GM23338 (cell line): ENCODE measurements around the gene EPHB2. TPM values are rescaled to one million over a fixed set of nuclear protein-coding genes. Genes with fewer than 3 reads are reported as not detected.

Source experiments
- ATAC-seq: fragments of 200-7000 bp; cut with Tn5 transposase; 3 replicates; pipeline ENCODE4 v1.9.1; 2020
- DNase-seq: peaks from one replicate; pipeline ENCODE4 v3.0.0-alpha.2; 2015; ENCODE audit warnings: low spot score
- H2AFZ ChIP-seq: fragments of 200-600 bp; sonication (generic); 2 replicates; pipeline ENCODE4 v1.8.0; 2016; ENCODE audit warnings: antibody characterized with exemption, mild to moderate bottlenecking, moderate library complexity
- H3F3A ChIP-seq: fragments of 200-600 bp; sonication (generic); replicated peaks from 2 replicates; pipeline ENCODE4 v1.8.0; 2017; ENCODE audit warnings: antibody characterized with exemption, mixed run types, low read depth
- H3K27ac ChIP-seq: fragments of 200-600 bp; sonication (generic); 2 replicates; pipeline ENCODE4 v1.6.1; 2016; ENCODE audit warnings: low read depth
- H3K27me3 ChIP-seq: fragments of 200-600 bp; sonication (generic); 2 replicates; pipeline ENCODE4 v1.8.0; 2016; ENCODE audit warnings: mild to moderate bottlenecking, mixed run types, moderate library complexity; ENCODE audit not compliant: insufficient read depth
- H3K36me3 ChIP-seq: fragments of 200-600 bp; sonication (generic); 2 replicates; pipeline ENCODE4 v1.8.0; 2016; ENCODE audit warnings: mild to moderate bottlenecking; ENCODE audit not compliant: insufficient read depth
- H3K4me1 ChIP-seq: fragments of 200-600 bp; sonication (generic); 2 replicates; pipeline ENCODE4 v1.8.0; 2016; ENCODE audit warnings: mild to moderate bottlenecking, moderate library complexity; ENCODE audit not compliant: insufficient read depth
- H3K4me2 ChIP-seq: fragments of 200-600 bp; sonication (generic); 2 replicates; pipeline ENCODE4 v1.7.1; 2017; ENCODE audit warnings: mixed run types
- H3K4me3 ChIP-seq: fragments of 200-600 bp; sonication (generic); 2 replicates; pipeline ENCODE4 v1.6.1; 2016; ENCODE audit warnings: mixed run types
- H3K79me2 ChIP-seq: fragments of 200-600 bp; sonication (generic); replicated peaks from 2 replicates; pipeline ENCODE4 v1.8.0; 2017; ENCODE audit warnings: mild to moderate bottlenecking; ENCODE audit not compliant: insufficient read depth
- H3K9me2 ChIP-seq: fragments of 200-600 bp; sonication (generic); 2 replicates; pipeline ENCODE4 v1.8.0; 2017; ENCODE audit not compliant: insufficient read depth
- H4K20me1 ChIP-seq: fragments of 200-600 bp; sonication (generic); replicated peaks from 2 replicates; pipeline ENCODE4 v1.8.0; 2017; ENCODE audit warnings: mild to moderate bottlenecking; ENCODE audit not compliant: insufficient read depth
- H3K27ac Mint-ChIP-seq: 2 replicates; pipeline ENCODE4 v1.8.0; 2020; ENCODE audit warnings: inconsistent platforms, mild to moderate bottlenecking, moderate library complexity, mixed read lengths
- H3K27me3 Mint-ChIP-seq: 3 replicates; pipeline ENCODE4 v1.8.0; 2022; ENCODE audit warnings: low read depth, mild to moderate bottlenecking, moderate library complexity, mixed read lengths, inconsistent platforms; ENCODE audit not compliant: insufficient read depth, poor library complexity
- H3K36me3 Mint-ChIP-seq: 3 replicates; pipeline ENCODE4 v1.8.0; 2021; ENCODE audit warnings: low read depth, mild to moderate bottlenecking, inconsistent platforms, moderate library complexity, mixed read lengths
- H3K4me1 Mint-ChIP-seq: 3 replicates; pipeline ENCODE4 v1.8.0; 2020; ENCODE audit warnings: mild to moderate bottlenecking, inconsistent platforms, mixed read lengths
- H3K4me3 Mint-ChIP-seq: 3 replicates; pipeline ENCODE4 v1.8.0; 2021; ENCODE audit warnings: moderate library complexity, mild to moderate bottlenecking, inconsistent platforms, mixed read lengths
- H3K9me3 Mint-ChIP-seq: 3 replicates; pipeline ENCODE4 v1.8.0; 2020; ENCODE audit warnings: moderate library complexity, mild to moderate bottlenecking, inconsistent platforms, mixed read lengths
- CREB1 ChIP-seq: fragments of 250-450 bp; sonication (Bioruptor Pico); IDR thresholded peaks from 2 replicates; pipeline ENCODE4 v1.5.0; 2020; ENCODE audit warnings: low read depth, mild to moderate bottlenecking, moderate library complexity
- CTCF ChIP-seq, 2 experiments: fragments of 200-600 bp in 1 of 2; sonication (generic) in 1 of 2; conservative IDR thresholded peaks; 2 replicates each; pipeline versions ENCODE4 v1.5.1 to v1.6.1; 2016 to 2017; ENCODE audit warnings: antibody characterized with exemption in 2 of 2, low read depth in 2 of 2, mild to moderate bottlenecking in 2 of 2, moderate library complexity in 1 of 2
- EZH2 ChIP-seq: fragments of 200-600 bp; sonication (generic); IDR thresholded peaks from one replicate; pipeline ENCODE4 v1.8.0; 2017; ENCODE audit warnings: antibody characterized with exemption, mild to moderate bottlenecking, low read depth; ENCODE audit not compliant: unreplicated experiment
- EZH2phosphoT487 ChIP-seq: fragments of 200-600 bp; sonication (generic); IDR thresholded peaks from one replicate; pipeline ENCODE4 v1.8.1; 2018; ENCODE audit warnings: antibody characterized with exemption; ENCODE audit not compliant: unreplicated experiment
- JUNB ChIP-seq: IDR thresholded peaks from one replicate; pipeline ENCODE4 v1.6.1; 2016; ENCODE audit warnings: antibody characterized with exemption; ENCODE audit not compliant: unreplicated experiment
- NANOG ChIP-seq: IDR thresholded peaks from 2 replicates; pipeline ENCODE4 v1.6.1; 2016; ENCODE audit warnings: antibody characterized with exemption, borderline replicate concordance
- STAT1 ChIP-seq: IDR thresholded peaks from one replicate; pipeline ENCODE4 v1.6.1; 2016; ENCODE audit warnings: antibody characterized with exemption; ENCODE audit not compliant: unreplicated experiment
- ZNF114 ChIP-seq: fragments of 250-450 bp; sonication (Bioruptor Pico); IDR thresholded peaks from 2 replicates; pipeline ENCODE4 v1.5.0; 2020; ENCODE audit warnings: mild to moderate bottlenecking, moderate library complexity
- ZNF331 ChIP-seq: fragments of 250-450 bp; sonication (Bioruptor Pico); IDR thresholded peaks from 2 replicates; pipeline ENCODE4 v1.5.0; 2020; ENCODE audit warnings: low read depth, mild to moderate bottlenecking, moderate library complexity
- ZNF462 ChIP-seq: fragments of 250-450 bp; sonication (Bioruptor Pico); IDR thresholded peaks from 2 replicates; pipeline ENCODE4 v1.5.0; 2020; ENCODE audit warnings: mild to moderate bottlenecking, moderate library complexity
- polyA plus RNA-seq: library from polyadenylated mRNA; unstranded; fragments of >200 nt; fragmentation: Nextera tagmentation; extraction: Ambion mirVana; gene quantifications from 2 replicates; pipeline ENCODE4 v1.2.1, GENCODE V29; 2016
- total RNA-seq: library from RNA; depleted of rRNA; stranded (reverse); fragments of >200 nt; shearing (Covaris generic); gene quantifications from 2 replicates; pipeline ENCODE4 v1.2.3, GENCODE V29; 2014

The EPHB2 gene
- total and polyA plus RNA-seq, 2 experiments from 2014 or later, result 4.1 to 20.1 TPM

DNA sequence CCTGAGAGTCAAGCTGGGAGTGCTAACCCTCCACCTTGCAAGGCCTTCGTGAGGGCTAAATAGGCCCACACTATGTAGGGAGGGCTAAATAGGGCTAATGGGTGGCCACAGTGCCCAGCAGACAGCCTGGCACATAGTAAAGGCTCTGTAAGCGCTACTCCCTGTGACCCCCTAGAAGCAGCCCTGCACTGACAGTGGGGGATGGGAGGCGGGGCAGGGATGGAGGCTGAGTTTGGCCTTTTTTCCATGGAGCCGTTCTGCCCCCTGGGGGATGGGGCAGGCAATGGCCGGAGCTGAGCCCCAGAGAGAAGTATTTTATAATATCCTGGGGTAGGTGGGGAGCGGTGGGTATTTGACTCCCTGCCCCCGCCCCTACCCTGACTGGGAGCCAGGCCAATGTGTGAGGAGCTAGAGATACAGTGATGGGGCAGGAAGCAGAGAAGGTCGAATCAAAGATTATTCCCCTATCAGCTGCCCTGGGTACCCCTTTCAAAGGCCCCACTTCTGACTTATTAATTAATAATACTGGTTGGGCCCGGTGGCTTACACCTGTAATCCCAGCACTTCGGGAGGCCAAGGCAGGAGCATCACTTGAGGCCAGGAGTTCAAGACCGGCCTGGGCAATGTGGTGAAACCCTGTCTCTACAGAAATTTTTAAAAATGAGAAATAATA is 219.7 kb downstream of the EPHB2 start:
- Histone ChIP-seq H3K4me2 (no peak overlapping the region), H3K36me3 (no peaks in the 10 kb centered on the region), H4K20me1 (0 out of 2 replicates have a peak, but pooled peaks cover 2% of the 10 kb centered on the region), H3K79me2 (no peaks in the 10 kb centered on the region), H3K4me3 (no peak overlapping the region), H2AFZ (no peak overlapping the region), H3K9me2 (no peaks in the 10 kb centered on the region), H3K27ac (no peak overlapping the region), H3F3A (no peaks in the 10 kb centered on the region), H3K4me1 (no peaks in the 10 kb centered on the region), H3K27me3 (no peaks in the 10 kb centered on the region)
- peaks cover 2% of the 10 kb centered on the region; the same call in 1 of the 3 replicates for H3K4me1 Mint-ChIP-seq
- TF ChIP-seq EZH2phosphoT487 (no peak), CTCF (conservative IDR thresholded peaks at IDR 0.05; ENCODE audit: low read depth in 2 of 2) (peak; percentile 87 to 91)
- no peak overlapping the region for H3K27ac Mint-ChIP-seq
- peak; percentile 92 for DNase-seq
- H3K9me3 Mint-ChIP-seq, result peaks cover 4% of the 10 kb centered on the region; the same call in 2 of the 3 replicates
- no peaks in the 10 kb centered on the region for H3K36me3 Mint-ChIP-seq
- H3K27me3 Mint-ChIP-seq, result peaks cover 7% of the 10 kb centered on the region
- ATAC-seq, result peak; percentile 98
- no peak overlapping the region for H3K4me3 Mint-ChIP-seq

DNA sequence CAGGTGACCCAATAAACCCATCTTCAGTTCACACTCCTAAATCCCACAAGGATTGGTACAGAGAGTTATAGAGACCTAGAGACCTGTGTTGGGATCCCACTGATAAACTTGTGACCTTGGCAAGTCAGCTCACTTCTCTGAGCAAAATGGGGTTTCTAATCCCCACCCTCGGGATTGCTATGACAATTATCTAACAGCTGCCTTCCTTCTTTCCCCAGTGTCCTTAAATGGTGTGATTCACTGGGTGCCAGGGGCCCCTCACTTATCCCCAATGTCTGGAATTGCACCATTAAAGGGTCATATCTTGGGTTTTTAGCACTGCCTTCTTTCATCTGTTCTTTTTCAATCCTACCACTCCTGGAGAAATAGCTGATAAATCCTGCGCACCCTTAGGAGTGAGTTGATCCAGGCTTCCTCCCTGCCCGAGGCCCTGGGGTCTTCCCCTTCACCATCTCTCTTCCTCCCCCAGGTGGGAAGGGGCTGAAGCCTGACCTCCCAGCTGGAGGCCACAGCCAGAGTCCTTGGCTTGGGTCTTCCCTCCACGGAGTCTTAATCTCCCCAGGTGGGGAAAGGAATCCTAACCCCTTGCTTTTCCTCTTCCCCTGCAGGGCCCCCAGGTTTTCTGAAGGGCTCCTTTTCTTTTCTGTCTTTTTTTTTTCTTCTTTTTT is 222.3 kb downstream of the EPHB2 start:
- no peak overlapping the region for H3K4me3 Mint-ChIP-seq
- no peaks in the 10 kb centered on the region for H3K36me3 Mint-ChIP-seq
- Histone ChIP-seq H4K20me1 (0 out of 2 replicates have a peak, but pooled peaks cover 2% of the 10 kb centered on the region), H3K9me2 (no peaks in the 10 kb centered on the region), H3K4me1 (no peaks in the 10 kb centered on the region), H2AFZ (no peak overlapping the region), H3K27ac (no peak overlapping the region), H3K4me2 (no peak overlapping the region), H3K27me3 (no peaks in the 10 kb centered on the region), H3K4me3 (no peak overlapping the region), H3K79me2 (no peaks in the 10 kb centered on the region), H3K36me3 (no peaks in the 10 kb centered on the region), H3F3A (no peaks in the 10 kb centered on the region)
- ATAC-seq, result no peak
- no peak overlapping the region for H3K27ac Mint-ChIP-seq
- H3K9me3 Mint-ChIP-seq, result peaks cover 14% of the 10 kb centered on the region
- no peak for DNase-seq
- H3K4me1 Mint-ChIP-seq, result peaks cover 2% of the 10 kb centered on the region; the same call in 1 of the 3 replicates
- peaks cover 7% of the 10 kb centered on the region for H3K27me3 Mint-ChIP-seq
- TF ChIP-seq JUNB (no peak), CTCF (conservative IDR thresholded peaks at IDR 0.05; ENCODE audit: low read depth in 2 of 2) (no peak), ZNF114 (CRISPR knock-in tag) (no peak), ZNF462 (CRISPR knock-in tag) (no peak), NANOG (no peak), STAT1 (no peak), EZH2 (no peak), ZNF331 (CRISPR knock-in tag) (no peak), CREB1 (CRISPR knock-in tag) (no peak), EZH2phosphoT487 (no peak)
